ENCODE data around the gene RNF13.
"Not testable (repeated sequence)": the region's sequence is repeated elsewhere in the genome, so short reads cannot be mapped to it uniquely, and the experiment has no call there.

RNF13 gene

GRCh38 chr3:149838491-149838890, 25.5 kb downstream of the RNF13 start:
- in situ Hi-C loops (cut with MboI; ENCODE audit: low sequenced_read_pairs): not testable (repeated sequence)

- in situ Hi-C loops (cut with MboI; ENCODE audit: low sequenced_read_pairs): not testable (repeated sequence)
Observed at GRCh38 chr3:149839469-149839868, 26.5 kb downstream of the RNF13 start.

GRCh38 chr3:149839896-149840295, 26.9 kb downstream of the RNF13 start:
- in situ Hi-C loops (cut with MboI; ENCODE audit: low sequenced_read_pairs): no loop called here

DNA sequence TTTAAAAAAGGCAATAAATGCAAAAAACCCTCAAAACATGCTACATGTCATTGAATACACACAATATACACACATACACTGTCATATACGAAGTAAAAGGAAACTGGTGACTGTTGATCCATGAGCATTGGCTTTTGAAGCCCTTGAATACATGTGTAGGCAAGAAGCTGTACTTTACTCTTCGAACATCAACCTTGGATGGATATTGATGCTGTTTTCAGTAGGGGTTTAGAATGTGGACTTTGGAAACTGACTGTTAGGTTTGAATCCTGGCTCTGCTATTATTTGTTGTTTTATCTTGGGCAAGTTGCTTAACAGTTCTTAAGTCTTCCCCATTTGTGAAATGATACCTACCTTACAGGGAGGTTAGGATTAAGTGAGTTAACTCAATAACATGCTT, 30.5 kb downstream of the RNF13 start:
- in situ Hi-C loops (cut with MboI; ENCODE audit: low sequenced_read_pairs): no loop called here

- in situ Hi-C loops (cut with MboI; ENCODE audit: low sequenced_read_pairs): no loop called here
Observed at GRCh38 chr3:149844091-149844490, 31.1 kb downstream of the RNF13 start.

- in situ Hi-C loops (cut with MboI; ENCODE audit: low sequenced_read_pairs): no loop called here
Observed at GRCh38 chr3:149845570-149846244, 32.7 kb downstream of the RNF13 start.

- in situ Hi-C loops (cut with MboI; ENCODE audit: low sequenced_read_pairs): no loop called here
Observed at GRCh38 chr3:149848238-149848637, 35.2 kb downstream of the RNF13 start.

GRCh38 chr3:149848688-149849087, 35.7 kb downstream of the RNF13 start:
- in situ Hi-C loops (cut with MboI; ENCODE audit: low sequenced_read_pairs): no loop called here

- in situ Hi-C loops (cut with MboI; ENCODE audit: low sequenced_read_pairs): no loop called here
Observed at GRCh38 chr3:149850787-149851584, 38.0 kb downstream of the RNF13 start.

GRCh38 chr3:149858911-149859310, 45.9 kb downstream of the RNF13 start:
- in situ Hi-C loops (cut with MboI; ENCODE audit: low sequenced_read_pairs): no loop called here

- in situ Hi-C loops (cut with MboI; ENCODE audit: low sequenced_read_pairs): no loop called here
Observed at GRCh38 chr3:149860881-149861280, 47.9 kb downstream of the RNF13 start.

GRCh38 chr3:149867563-149867962, 54.5 kb downstream of the RNF13 start:
- in situ Hi-C loops (cut with MboI; ENCODE audit: low sequenced_read_pairs): no loop called here

GRCh38 chr3:149871855-149872254, 58.8 kb downstream of the RNF13 start:
- in situ Hi-C loops (cut with MboI; ENCODE audit: low sequenced_read_pairs): no loop called here

DNA sequence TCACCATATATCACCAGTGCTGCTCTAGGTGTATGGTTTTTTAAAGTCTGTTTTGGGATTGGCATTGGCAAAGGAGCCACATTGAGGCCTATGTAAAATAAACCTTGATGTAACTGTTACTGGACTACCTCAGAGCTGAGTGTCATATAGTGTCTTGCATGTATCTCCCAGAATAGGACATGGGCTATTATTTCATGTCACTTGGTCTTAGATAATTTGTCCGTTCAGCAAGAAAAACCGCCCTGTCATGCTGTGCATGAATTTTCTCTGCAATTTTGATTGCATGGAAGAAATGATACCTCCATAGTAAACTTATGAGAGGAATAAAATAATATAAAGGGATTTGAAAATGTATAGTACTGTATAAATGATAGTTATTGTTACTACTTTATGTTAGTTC, 59.6 kb downstream of the RNF13 start:
- in situ Hi-C loops (cut with MboI; ENCODE audit: low sequenced_read_pairs): no loop called here

DNA sequence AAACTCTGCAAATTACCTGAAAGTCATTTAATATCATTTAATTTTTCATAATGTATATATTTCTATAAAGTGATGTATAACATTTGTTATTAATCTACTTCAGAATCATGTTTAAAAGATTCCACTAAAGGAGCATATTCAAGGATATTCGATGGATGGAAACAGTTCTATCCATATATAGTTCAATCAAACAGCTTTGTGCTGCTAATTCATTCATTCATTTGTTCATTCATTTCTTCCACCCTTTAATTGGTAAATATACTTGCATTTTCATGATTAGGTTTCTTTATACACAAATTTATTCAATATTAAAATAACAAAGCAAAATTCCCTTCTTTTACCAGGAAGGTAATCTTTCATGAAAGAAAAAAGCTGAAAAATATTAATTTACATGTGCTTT, 64.7 kb downstream of the RNF13 start:
- in situ Hi-C loops (cut with MboI; ENCODE audit: low sequenced_read_pairs): no loop called here

- in situ Hi-C loops (cut with MboI; ENCODE audit: low sequenced_read_pairs): no loop called here
Observed at GRCh38 chr3:149879872-149880271, 66.9 kb downstream of the RNF13 start.

GRCh38 chr3:149881879-149882278, 68.9 kb downstream of the RNF13 start:
- in situ Hi-C loops (cut with MboI; ENCODE audit: low sequenced_read_pairs): no loop called here

GRCh38 chr3:149883134-149883533, 70.1 kb downstream of the RNF13 start:
- in situ Hi-C loops (cut with MboI; ENCODE audit: low sequenced_read_pairs): no loop called here

- in situ Hi-C loops (cut with MboI; ENCODE audit: low sequenced_read_pairs): not testable (repeated sequence)
Observed at GRCh38 chr3:149883860-149884259, 70.8 kb downstream of the RNF13 start.

DNA sequence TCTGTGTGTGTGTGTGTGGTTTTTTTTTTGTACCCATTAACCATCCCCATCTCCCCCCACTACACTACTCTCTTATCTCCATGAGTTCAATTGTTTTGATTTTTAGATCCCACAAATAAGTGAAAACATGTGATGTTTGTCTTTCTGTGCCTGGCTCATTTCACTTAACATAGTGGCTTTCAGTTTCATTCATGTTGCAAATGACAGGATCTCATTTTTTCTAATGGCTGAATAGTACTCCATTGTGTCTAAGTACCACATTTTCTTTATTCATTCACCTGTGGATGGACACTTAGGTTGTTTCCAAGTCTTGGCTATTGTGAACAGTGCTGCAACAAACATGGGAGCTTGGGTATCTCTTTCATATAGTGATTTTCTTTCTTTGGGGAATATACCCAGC, 71.8 kb downstream of the RNF13 start:
- in situ Hi-C loops (cut with MboI; ENCODE audit: low sequenced_read_pairs): not testable (repeated sequence)

GRCh38 chr3:149886957-149887356, 73.9 kb downstream of the RNF13 start:
- in situ Hi-C loops (cut with MboI; ENCODE audit: low sequenced_read_pairs): no loop called here

DNA sequence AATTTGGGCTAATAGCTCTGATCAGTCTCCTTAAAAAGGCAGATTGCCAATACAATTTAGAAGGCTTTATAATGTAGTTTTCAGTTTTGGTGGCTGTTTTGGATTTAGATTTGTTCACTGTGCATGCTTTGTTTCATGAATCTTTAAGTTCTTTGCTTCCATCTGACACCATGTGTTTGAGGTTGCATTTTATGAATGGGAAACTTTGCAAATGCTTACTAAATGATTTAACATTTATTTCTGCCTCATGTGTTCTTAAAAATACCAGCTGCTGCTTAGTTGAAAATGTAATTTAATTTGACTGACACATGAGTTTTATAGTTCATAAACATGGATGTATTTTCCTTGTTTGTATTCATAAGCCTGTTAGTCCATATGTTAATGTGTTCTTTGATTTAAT, 78.6 kb downstream of the RNF13 start:
- in situ Hi-C loops (cut with MboI; ENCODE audit: low sequenced_read_pairs): no loop called here

All from HL-60/S4 (cell line).